GM23338 (cell line): Measurements from ENCODE around the gene PRSS23. TPM values are rescaled to one million over a fixed set of nuclear protein-coding genes. Genes with fewer than 3 reads are reported as not detected.

ENCODE experiments used
- ATAC-seq: fragments of 200-7000 bp; cut with Tn5 transposase; 3 replicates; pipeline ENCODE4 v1.9.1; 2020
- DNase-seq: peaks from one replicate; pipeline ENCODE4 v3.0.0-alpha.2; 2015; ENCODE audit warnings: low spot score
- H2AFZ ChIP-seq: fragments of 200-600 bp; sonication (generic); 2 replicates; pipeline ENCODE4 v1.8.0; 2016; ENCODE audit warnings: antibody characterized with exemption, mild to moderate bottlenecking, moderate library complexity
- H3F3A ChIP-seq: fragments of 200-600 bp; sonication (generic); replicated peaks from 2 replicates; pipeline ENCODE4 v1.8.0; 2017; ENCODE audit warnings: antibody characterized with exemption, mixed run types, low read depth
- H3K27ac ChIP-seq: fragments of 200-600 bp; sonication (generic); 2 replicates; pipeline ENCODE4 v1.6.1; 2016; ENCODE audit warnings: low read depth
- H3K27me3 ChIP-seq: fragments of 200-600 bp; sonication (generic); 2 replicates; pipeline ENCODE4 v1.8.0; 2016; ENCODE audit warnings: mild to moderate bottlenecking, mixed run types, moderate library complexity; ENCODE audit not compliant: insufficient read depth
- H3K36me3 ChIP-seq: fragments of 200-600 bp; sonication (generic); 2 replicates; pipeline ENCODE4 v1.8.0; 2016; ENCODE audit warnings: mild to moderate bottlenecking; ENCODE audit not compliant: insufficient read depth
- H3K4me1 ChIP-seq: fragments of 200-600 bp; sonication (generic); 2 replicates; pipeline ENCODE4 v1.8.0; 2016; ENCODE audit warnings: mild to moderate bottlenecking, moderate library complexity; ENCODE audit not compliant: insufficient read depth
- H3K4me2 ChIP-seq: fragments of 200-600 bp; sonication (generic); 2 replicates; pipeline ENCODE4 v1.7.1; 2017; ENCODE audit warnings: mixed run types
- H3K4me3 ChIP-seq: fragments of 200-600 bp; sonication (generic); 2 replicates; pipeline ENCODE4 v1.6.1; 2016; ENCODE audit warnings: mixed run types
- H3K79me2 ChIP-seq: fragments of 200-600 bp; sonication (generic); replicated peaks from 2 replicates; pipeline ENCODE4 v1.8.0; 2017; ENCODE audit warnings: mild to moderate bottlenecking; ENCODE audit not compliant: insufficient read depth
- H3K9me2 ChIP-seq: fragments of 200-600 bp; sonication (generic); 2 replicates; pipeline ENCODE4 v1.8.0; 2017; ENCODE audit not compliant: insufficient read depth
- H4K20me1 ChIP-seq: fragments of 200-600 bp; sonication (generic); replicated peaks from 2 replicates; pipeline ENCODE4 v1.8.0; 2017; ENCODE audit warnings: mild to moderate bottlenecking; ENCODE audit not compliant: insufficient read depth
- H3K27ac Mint-ChIP-seq: 2 replicates; pipeline ENCODE4 v1.8.0; 2020; ENCODE audit warnings: inconsistent platforms, mild to moderate bottlenecking, moderate library complexity, mixed read lengths
- H3K27me3 Mint-ChIP-seq: 3 replicates; pipeline ENCODE4 v1.8.0; 2022; ENCODE audit warnings: low read depth, mild to moderate bottlenecking, moderate library complexity, mixed read lengths, inconsistent platforms; ENCODE audit not compliant: insufficient read depth, poor library complexity
- H3K36me3 Mint-ChIP-seq: 3 replicates; pipeline ENCODE4 v1.8.0; 2021; ENCODE audit warnings: low read depth, mild to moderate bottlenecking, inconsistent platforms, moderate library complexity, mixed read lengths
- H3K4me1 Mint-ChIP-seq: 3 replicates; pipeline ENCODE4 v1.8.0; 2020; ENCODE audit warnings: mild to moderate bottlenecking, inconsistent platforms, mixed read lengths
- H3K4me3 Mint-ChIP-seq: 3 replicates; pipeline ENCODE4 v1.8.0; 2021; ENCODE audit warnings: moderate library complexity, mild to moderate bottlenecking, inconsistent platforms, mixed read lengths
- H3K9me3 Mint-ChIP-seq: 3 replicates; pipeline ENCODE4 v1.8.0; 2020; ENCODE audit warnings: moderate library complexity, mild to moderate bottlenecking, inconsistent platforms, mixed read lengths
- NANOG ChIP-seq: IDR thresholded peaks from 2 replicates; pipeline ENCODE4 v1.6.1; 2016; ENCODE audit warnings: antibody characterized with exemption, borderline replicate concordance
- POLR2AphosphoS5 ChIP-seq: IDR thresholded peaks from 2 replicates; pipeline ENCODE4 v1.6.1; 2016; ENCODE audit warnings: antibody characterized with exemption, low read depth
- ZNF331 ChIP-seq: fragments of 250-450 bp; sonication (Bioruptor Pico); IDR thresholded peaks from 2 replicates; pipeline ENCODE4 v1.5.0; 2020; ENCODE audit warnings: low read depth, mild to moderate bottlenecking, moderate library complexity
- polyA plus RNA-seq: library from polyadenylated mRNA; unstranded; fragments of >200 nt; fragmentation: Nextera tagmentation; extraction: Ambion mirVana; gene quantifications from 2 replicates; pipeline ENCODE4 v1.2.1, GENCODE V29; 2016
- total RNA-seq: library from RNA; depleted of rRNA; stranded (reverse); fragments of >200 nt; shearing (Covaris generic); gene quantifications from 2 replicates; pipeline ENCODE4 v1.2.3, GENCODE V29; 2014
- TF ChIP-seq, protein P1 (sequence below): fragments of 250-450 bp; sonication (Bioruptor Pico); IDR thresholded peaks from 2 replicates; pipeline ENCODE4 v1.5.0; 2020; ENCODE audit warnings: mild to moderate bottlenecking, moderate library complexity
- TF ChIP-seq, protein P2 (sequence below): IDR thresholded peaks from one replicate; pipeline ENCODE4 v1.6.1; 2018; ENCODE audit warnings: antibody characterized with exemption; ENCODE audit not compliant: unreplicated experiment

The PRSS23 gene
- total and polyA plus RNA-seq, 2 experiments from 2014 or later = 3.9 to 4.7 TPM

DNA sequence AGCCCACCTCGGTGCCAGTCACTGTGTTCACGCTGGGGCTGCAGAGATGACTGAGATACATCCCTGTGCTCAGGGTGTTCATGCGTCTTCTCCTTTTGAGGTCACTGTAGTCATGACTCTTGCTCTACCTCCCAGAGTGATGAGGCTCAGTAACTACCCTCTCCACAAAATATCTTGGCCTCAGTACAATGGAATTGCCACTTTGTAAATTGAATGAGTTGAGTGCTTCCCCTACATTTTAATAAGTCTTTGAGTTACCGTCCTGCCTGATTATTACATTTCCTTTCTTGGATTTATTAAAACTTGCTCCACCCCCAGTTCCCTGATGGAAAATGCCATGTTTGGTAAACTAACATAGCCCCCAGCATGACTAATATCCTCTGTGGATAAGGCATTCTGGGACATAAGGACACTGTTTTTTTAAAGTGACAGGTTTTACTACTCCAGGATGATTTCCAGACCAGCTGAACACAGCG, 15.9 kb downstream of the PRSS23 start (continued):
- TF ChIP-seq, protein P1, sequence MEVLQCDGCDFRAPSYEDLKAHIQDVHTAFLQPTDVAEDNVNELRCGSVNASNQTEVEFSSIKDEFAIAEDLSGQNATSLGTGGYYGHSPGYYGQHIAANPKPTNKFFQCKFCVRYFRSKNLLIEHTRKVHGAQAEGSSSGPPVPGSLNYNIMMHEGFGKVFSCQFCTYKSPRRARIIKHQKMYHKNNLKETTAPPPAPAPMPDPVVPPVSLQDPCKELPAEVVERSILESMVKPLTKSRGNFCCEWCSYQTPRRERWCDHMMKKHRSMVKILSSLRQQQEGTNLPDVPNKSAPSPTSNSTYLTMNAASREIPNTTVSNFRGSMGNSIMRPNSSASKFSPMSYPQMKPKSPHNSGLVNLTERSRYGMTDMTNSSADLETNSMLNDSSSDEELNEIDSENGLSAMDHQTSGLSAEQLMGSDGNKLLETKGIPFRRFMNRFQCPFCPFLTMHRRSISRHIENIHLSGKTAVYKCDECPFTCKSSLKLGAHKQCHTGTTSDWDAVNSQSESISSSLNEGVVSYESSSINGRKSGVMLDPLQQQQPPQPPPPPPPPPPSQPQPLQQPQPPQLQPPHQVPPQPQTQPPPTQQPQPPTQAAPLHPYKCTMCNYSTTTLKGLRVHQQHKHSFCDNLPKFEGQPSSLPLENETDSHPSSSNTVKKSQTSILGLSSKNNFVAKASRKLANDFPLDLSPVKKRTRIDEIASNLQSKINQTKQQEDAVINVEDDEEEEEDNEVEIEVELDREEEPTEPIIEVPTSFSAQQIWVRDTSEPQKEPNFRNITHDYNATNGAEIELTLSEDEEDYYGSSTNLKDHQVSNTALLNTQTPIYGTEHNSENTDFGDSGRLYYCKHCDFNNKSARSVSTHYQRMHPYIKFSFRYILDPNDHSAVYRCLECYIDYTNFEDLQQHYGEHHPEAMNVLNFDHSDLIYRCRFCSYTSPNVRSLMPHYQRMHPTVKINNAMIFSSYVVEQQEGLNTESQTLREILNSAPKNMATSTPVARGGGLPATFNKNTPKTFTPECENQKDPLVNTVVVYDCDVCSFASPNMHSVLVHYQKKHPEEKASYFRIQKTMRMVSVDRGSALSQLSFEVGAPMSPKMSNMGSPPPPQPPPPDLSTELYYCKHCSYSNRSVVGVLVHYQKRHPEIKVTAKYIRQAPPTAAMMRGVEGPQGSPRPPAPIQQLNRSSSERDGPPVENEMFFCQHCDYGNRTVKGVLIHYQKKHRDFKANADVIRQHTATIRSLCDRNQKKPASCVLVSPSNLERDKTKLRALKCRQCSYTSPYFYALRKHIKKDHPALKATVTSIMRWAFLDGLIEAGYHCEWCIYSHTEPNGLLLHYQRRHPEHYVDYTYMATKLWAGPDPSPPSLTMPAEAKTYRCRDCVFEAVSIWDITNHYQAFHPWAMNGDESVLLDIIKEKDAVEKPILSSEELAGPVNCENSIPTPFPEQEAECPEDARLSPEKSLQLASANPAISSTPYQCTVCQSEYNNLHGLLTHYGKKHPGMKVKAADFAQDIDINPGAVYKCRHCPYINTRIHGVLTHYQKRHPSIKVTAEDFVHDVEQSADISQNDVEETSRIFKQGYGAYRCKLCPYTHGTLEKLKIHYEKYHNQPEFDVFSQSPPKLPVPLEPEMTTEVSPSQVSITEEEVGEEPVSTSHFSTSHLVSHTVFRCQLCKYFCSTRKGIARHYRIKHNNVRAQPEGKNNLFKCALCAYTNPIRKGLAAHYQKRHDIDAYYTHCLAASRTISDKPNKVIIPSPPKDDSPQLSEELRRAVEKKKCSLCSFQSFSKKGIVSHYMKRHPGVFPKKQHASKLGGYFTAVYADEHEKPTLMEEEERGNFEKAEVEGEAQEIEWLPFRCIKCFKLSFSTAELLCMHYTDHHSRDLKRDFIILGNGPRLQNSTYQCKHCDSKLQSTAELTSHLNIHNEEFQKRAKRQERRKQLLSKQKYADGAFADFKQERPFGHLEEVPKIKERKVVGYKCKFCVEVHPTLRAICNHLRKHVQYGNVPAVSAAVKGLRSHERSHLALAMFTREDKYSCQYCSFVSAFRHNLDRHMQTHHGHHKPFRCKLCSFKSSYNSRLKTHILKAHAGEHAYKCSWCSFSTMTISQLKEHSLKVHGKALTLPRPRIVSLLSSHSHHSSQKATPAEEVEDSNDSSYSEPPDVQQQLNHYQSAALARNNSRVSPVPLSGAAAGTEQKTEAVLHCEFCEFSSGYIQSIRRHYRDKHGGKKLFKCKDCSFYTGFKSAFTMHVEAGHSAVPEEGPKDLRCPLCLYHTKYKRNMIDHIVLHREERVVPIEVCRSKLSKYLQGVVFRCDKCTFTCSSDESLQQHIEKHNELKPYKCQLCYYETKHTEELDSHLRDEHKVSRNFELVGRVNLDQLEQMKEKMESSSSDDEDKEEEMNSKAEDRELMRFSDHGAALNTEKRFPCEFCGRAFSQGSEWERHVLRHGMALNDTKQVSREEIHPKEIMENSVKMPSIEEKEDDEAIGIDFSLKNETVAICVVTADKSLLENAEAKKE (CRISPR knock-in tag) = no peak
- TF ChIP-seq NANOG = no peak
- TF ChIP-seq, protein P2, sequence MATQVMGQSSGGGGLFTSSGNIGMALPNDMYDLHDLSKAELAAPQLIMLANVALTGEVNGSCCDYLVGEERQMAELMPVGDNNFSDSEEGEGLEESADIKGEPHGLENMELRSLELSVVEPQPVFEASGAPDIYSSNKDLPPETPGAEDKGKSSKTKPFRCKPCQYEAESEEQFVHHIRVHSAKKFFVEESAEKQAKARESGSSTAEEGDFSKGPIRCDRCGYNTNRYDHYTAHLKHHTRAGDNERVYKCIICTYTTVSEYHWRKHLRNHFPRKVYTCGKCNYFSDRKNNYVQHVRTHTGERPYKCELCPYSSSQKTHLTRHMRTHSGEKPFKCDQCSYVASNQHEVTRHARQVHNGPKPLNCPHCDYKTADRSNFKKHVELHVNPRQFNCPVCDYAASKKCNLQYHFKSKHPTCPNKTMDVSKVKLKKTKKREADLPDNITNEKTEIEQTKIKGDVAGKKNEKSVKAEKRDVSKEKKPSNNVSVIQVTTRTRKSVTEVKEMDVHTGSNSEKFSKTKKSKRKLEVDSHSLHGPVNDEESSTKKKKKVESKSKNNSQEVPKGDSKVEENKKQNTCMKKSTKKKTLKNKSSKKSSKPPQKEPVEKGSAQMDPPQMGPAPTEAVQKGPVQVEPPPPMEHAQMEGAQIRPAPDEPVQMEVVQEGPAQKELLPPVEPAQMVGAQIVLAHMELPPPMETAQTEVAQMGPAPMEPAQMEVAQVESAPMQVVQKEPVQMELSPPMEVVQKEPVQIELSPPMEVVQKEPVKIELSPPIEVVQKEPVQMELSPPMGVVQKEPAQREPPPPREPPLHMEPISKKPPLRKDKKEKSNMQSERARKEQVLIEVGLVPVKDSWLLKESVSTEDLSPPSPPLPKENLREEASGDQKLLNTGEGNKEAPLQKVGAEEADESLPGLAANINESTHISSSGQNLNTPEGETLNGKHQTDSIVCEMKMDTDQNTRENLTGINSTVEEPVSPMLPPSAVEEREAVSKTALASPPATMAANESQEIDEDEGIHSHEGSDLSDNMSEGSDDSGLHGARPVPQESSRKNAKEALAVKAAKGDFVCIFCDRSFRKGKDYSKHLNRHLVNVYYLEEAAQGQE = no peak
- no peak for TF ChIP-seq POLR2AphosphoS5

DNA sequence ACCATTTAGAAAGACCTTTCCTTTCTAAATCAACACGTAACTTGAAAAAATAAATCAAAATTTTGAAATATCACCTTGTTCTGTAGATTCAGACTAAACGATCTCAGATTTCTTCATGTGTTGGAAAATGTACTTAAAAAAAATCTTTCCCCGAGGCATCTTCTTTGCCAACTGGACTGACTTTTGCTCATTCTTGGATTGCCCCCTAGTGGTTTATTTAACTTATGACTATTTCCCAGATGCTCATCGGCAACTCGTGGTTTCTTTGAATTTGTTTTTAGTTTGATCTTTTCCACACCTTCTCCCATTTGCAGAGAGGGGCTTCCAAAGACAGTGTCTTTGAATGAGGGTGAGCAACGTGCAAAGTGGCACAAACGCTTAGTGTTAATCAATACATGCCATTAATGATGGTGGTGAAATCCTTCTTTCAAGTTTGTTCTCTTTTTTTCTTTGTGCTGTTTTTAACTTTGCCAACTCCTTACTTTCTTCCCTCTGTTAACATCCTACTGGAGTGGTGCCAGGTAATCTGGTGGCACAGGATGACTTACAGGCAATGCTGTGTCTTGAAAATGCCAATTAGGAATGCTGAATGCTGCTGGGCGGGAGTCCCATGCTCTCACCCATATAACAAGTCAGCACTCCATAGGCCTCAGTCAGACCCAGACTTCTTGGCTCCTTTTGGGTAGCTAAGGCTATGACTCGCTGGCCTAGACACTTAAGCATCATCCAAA, 18.3 kb downstream of the PRSS23 start:
- no peak overlapping the region for H3K4me2 ChIP-seq
- no peaks in the 10 kb centered on the region for H3K4me1 ChIP-seq
- no peaks in the 10 kb centered on the region for H3K9me2 ChIP-seq
- no peaks in the 10 kb centered on the region for H3F3A ChIP-seq
- no peak overlapping the region for H3K4me3 Mint-ChIP-seq
- H3K9me3 Mint-ChIP-seq = peaks cover 3% of the 10 kb centered on the region; the same call in 1 of the 3 replicates
- no peaks in the 10 kb centered on the region for H4K20me1 ChIP-seq
- H3K27ac Mint-ChIP-seq = no peak overlapping the region
- H3K79me2 ChIP-seq = no peaks in the 10 kb centered on the region
- H3K27me3 ChIP-seq = no peaks in the 10 kb centered on the region
- H3K27me3 Mint-ChIP-seq = peaks cover 5% of the 10 kb centered on the region
- no peak overlapping the region for H2AFZ ChIP-seq
- no peak overlapping the region for H3K27ac ChIP-seq
- H3K36me3 ChIP-seq = no peaks in the 10 kb centered on the region
- H3K4me1 Mint-ChIP-seq = peaks cover 2% of the 10 kb centered on the region; the same call in 1 of the 3 replicates
- ATAC-seq (peak; percentile 69), DNase-seq (peak; percentile 85)
- H3K36me3 Mint-ChIP-seq = peaks cover 3% of the 10 kb centered on the region; the same call in 1 of the 3 replicates
- H3K4me3 ChIP-seq = no peak overlapping the region
- TF ChIP-seq ZNF331 (CRISPR knock-in tag) (no peak), NANOG (no peak)
